ENCODE data around the gene APOH. TPM values are rescaled to one million over a fixed set of nuclear protein-coding genes. Genes with fewer than 3 reads are reported as not detected.
A peak's percentile ranks its signal among the peaks of the same experiment; 100 is the strongest.
"Not testable (repeated sequence)": the region's sequence is repeated elsewhere in the genome, so short reads cannot be mapped to it uniquely, and the experiment has no call there.

APOH gene
- total RNA-seq, 4 donors from 2014 or later, result 0.55 TPM; not detected in 3

GRCh38 chr17:66260275-66260674 lies 31.1 kb upstream of the APOH start:
- WGBS, 2 donors (ENCODE audit: low coverage in 1 of 2), result 78 to 90% methylated on average over 6 of the region's 6 CpGs
- in situ Hi-C loops (cut with MboI; ENCODE audit: low pct_ligation_motif_present in 1 of 4, low pct_unique_long_range_greater_than_20kb in 1 of 4, low sequenced_read_pairs in 3 of 4), result loop anchor here in 2 of 4 donors (25.0 kb wide), 3 partner anchors 177 to 402 kb away; no protein-coding TSS in a partner anchor
- intact Hi-C loops (cut with DNase I; ENCODE audit: low total_unique reads), result no loop called here

DNA sequence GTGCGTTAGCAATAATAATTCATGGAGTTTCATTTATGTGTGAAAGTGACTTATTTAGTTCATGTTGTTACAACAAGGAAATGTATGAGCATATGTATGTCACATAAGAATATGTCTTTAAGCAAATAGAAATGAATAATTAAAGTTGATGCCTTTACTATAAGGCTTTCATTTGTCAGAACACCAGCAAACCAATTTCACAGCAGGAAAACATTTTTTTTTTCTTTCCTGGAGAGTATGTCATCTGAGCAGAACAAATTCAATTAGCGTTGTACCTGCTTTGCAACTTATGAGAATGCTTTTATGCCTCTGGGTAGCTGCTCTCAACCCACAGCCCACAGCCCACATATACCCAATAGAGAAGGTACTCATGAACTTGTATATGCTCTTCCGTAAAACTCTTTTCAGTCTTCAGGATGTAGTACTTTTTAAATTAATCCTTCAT lies 26.3 kb upstream of the APOH start:
- no peaks in the 10 kb centered on the region for H3K9me3 ChIP-seq
- no peaks in the 10 kb centered on the region for H3K36me3 ChIP-seq
- no peak for DNase-seq
- in situ Hi-C loops (cut with MboI; ENCODE audit: low pct_ligation_motif_present in 1 of 4, low pct_unique_long_range_greater_than_20kb in 1 of 4, low sequenced_read_pairs in 3 of 4), result loop anchor here (5.0 to 25.0 kb wide), 7 partner anchors 169 to 419 kb away; no protein-coding TSS in a partner anchor
- WGBS, 2 donors (ENCODE audit: low coverage in 1 of 2), result 51 to 59% methylated on average over 3 of the region's 3 CpGs
- no peak overlapping the region for H3K4me3 ChIP-seq
- no peaks in the 10 kb centered on the region for H3K27me3 ChIP-seq
- intact Hi-C loops (cut with DNase I; ENCODE audit: low total_unique reads), result loop anchor here (2.0 kb wide), 1 partner anchor 417 kb away; no protein-coding TSS in a partner anchor
- TF ChIP-seq EP300 (IDR thresholded peaks at IDR 0.05; ENCODE audit: low read depth) (no peak), POLR2AphosphoS5 (IDR thresholded peaks at IDR 0.05) (no peak), CTCF (IDR thresholded peaks at IDR 0.05) (no peak)
- no peak overlapping the region for H3K27ac ChIP-seq
- H3K4me1 ChIP-seq, result peaks cover 0 to 5% (median 1%) of the 10 kb centered on the region in 4 donors

More at GRCh38 chr17:66260275-66260674, 31.1 kb upstream of the APOH start:
- Histone ChIP-seq H3K27me3 (no peaks in the 10 kb centered on the region), H3K36me3 (no peaks in the 10 kb centered on the region), H3K4me3 (no peak overlapping the region), H3K27ac (no peak overlapping the region), H3K4me1 (peaks cover 0 to 3% (median 1%) of the 10 kb centered on the region in 4 donors), H3K9me3 (no peaks in the 10 kb centered on the region)
- TF ChIP-seq POLR2AphosphoS5 (IDR thresholded peaks at IDR 0.05) (no peak), EP300 (IDR thresholded peaks at IDR 0.05; ENCODE audit: low read depth) (no peak), POLR2A (IDR thresholded peaks at IDR 0.05) (no peak), CTCF (IDR thresholded peaks at IDR 0.05) (no peak)
- DNase-seq, result no peak

DNA sequence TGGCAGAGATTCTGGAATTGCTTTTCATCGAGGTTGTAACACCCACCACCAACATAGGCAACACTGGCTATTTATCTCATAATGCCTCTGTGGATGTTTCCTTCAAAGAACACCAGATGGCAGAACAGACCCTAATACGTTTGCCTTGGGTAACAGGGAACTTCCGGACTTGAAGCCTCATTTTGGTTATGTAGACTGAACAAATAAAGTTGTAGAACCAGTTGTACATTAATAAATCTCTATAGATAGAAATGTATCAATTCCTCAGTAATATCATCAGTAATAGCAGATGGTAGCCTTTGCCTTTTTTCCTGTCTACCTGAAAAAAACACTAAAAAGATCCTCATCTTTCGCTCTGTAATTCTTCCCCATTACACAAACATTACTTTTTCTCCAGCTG lies 25.9 kb upstream of the APOH start:
- intact Hi-C loops (cut with DNase I; ENCODE audit: low total_unique reads), result loop anchor here (2.0 kb wide), 1 partner anchor 418 kb away; no protein-coding TSS in a partner anchor
- DNase-seq, result no peak

DNA sequence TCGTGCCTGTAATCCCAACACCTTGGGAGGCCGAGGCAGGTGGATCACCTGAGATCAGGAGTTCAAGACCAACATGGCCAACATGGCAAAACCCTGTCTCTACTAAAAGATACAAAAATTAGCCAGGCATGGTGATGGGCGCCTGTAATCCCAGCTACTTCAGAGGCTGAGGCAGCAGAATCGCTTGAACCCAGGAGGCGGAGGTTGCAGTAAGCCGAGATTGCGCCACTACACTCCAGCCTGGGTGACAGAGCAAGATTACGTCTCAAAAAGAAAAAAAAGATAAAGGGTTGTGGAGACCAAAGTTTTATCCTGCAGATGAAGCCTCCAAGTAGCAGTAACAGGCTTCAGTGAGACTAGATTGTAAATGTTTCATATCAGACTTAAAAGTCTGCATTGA lies 24.2 kb upstream of the APOH start:
- H3K27ac ChIP-seq, H3K4me3 ChIP-seq, H3K9me3 ChIP-seq, DNase-seq, H3K4me1 ChIP-seq, H3K27me3 ChIP-seq, H3K36me3 ChIP-seq: not testable (repeated sequence)
- WGBS, 2 donors (ENCODE audit: low coverage in 1 of 2), result 86 to 92% methylated on average over 8 of the region's 8 CpGs
- intact Hi-C loops (cut with DNase I; ENCODE audit: low total_unique reads) (loop anchor here (5.0 kb wide), 1 partner anchor 319 kb away; no protein-coding TSS in a partner anchor), in situ Hi-C loops (cut with MboI; ENCODE audit: low pct_ligation_motif_present in 1 of 4, low pct_unique_long_range_greater_than_20kb in 1 of 4, low sequenced_read_pairs in 3 of 4) (loop anchor here (10.0 to 25.0 kb wide), 6 partner anchors 171 to 421 kb away; no protein-coding TSS in a partner anchor)

More for the DNA sequence above, 25.9 kb upstream of the APOH start:
- WGBS, 2 donors (ENCODE audit: low coverage in 1 of 2), result 20 to 33% methylated on average over 2 to 4 of the region's 4 CpGs
- in situ Hi-C loops (cut with MboI; ENCODE audit: low pct_ligation_motif_present in 1 of 4, low pct_unique_long_range_greater_than_20kb in 1 of 4, low sequenced_read_pairs in 3 of 4), result loop anchor here (5.0 to 25.0 kb wide), 7 partner anchors 170 to 420 kb away; no protein-coding TSS in a partner anchor
- no peak overlapping the region for H3K27ac ChIP-seq
- no peaks in the 10 kb centered on the region for H3K9me3 ChIP-seq
- H3K4me1 ChIP-seq, result peaks cover 0 to 5% (median 1%) of the 10 kb centered on the region in 4 donors
- TF ChIP-seq EP300 (IDR thresholded peaks at IDR 0.05; ENCODE audit: low read depth), result no peak
- TF ChIP-seq CTCF (IDR thresholded peaks at IDR 0.05), result peak; percentile 64 to 84 (median 72)
- no peak for TF ChIP-seq POLR2A (IDR thresholded peaks at IDR 0.05)
- H3K27me3 ChIP-seq, result no peaks in the 10 kb centered on the region
- no peak overlapping the region for H3K4me3 ChIP-seq
- no peaks in the 10 kb centered on the region for H3K36me3 ChIP-seq
